ENCODE results near the gene DBX1. TPM values are rescaled to one million over a fixed set of nuclear protein-coding genes. Genes with fewer than 3 reads are reported as not detected.
A peak's percentile ranks its signal among the peaks of the same experiment; 100 is the strongest.

DBX1 gene
- total RNA-seq, 8 experiments from 2014 or later: 0.16 to 1.4 TPM; not detected in 6

GRCh38 chr11:20192151-20192550 is 31.9 kb upstream of the DBX1 start:
- in situ Hi-C loops (cut with MboI; ENCODE audit: low pct_unique_long_range_greater_than_20kb in 2 of 9, low sequenced_read_pairs in 9 of 9, unreplicated experiment in 9 of 9): no loop called here
- peaks cover 0 to 22% of the 10 kb centered on the region in 2 donors for H3K4me1 ChIP-seq (replicated peaks in 1 of 2)
- WGBS, 10 experiments: 43 to 100% (median 92%) methylated on average over 1 to 2 of the region's 2 CpGs; no CpG with 5 or more reads in 4 of the 10 experiments
- no peak overlapping the region for H3K27ac ChIP-seq
- H3K4me3 ChIP-seq: no peak overlapping the region
- no peak for ATAC-seq (replicated peaks in 6 of 8)

GRCh38 chr11:20178976-20179375 is 18.7 kb upstream of the DBX1 start:
- Histone ChIP-seq H3K4me3 (no peak overlapping the region), H3K4me1 (replicated peaks in 1 of 2) (peaks cover 0 to 12% of the 10 kb centered on the region in 2 donors), H3K27ac (no peak overlapping the region)
- ATAC-seq (replicated peaks in 6 of 8): no peak
- 50 to 100% (median 100%) methylated on average over 1 to 2 of the region's 2 CpGs; no CpG with 5 or more reads in 3 of the 10 experiments for WGBS, 10 experiments
- in situ Hi-C loops (cut with MboI; ENCODE audit: low pct_unique_long_range_greater_than_20kb in 2 of 9, low sequenced_read_pairs in 9 of 9, unreplicated experiment in 9 of 9): no loop called here

- Histone ChIP-seq H3K4me3 (no peak overlapping the region), H3K27ac (no peak overlapping the region), H3K4me1 (replicated peaks in 1 of 2) (peaks cover 0 to 12% of the 10 kb centered on the region in 2 donors)
- ATAC-seq (replicated peaks in 6 of 8): no peak
- in situ Hi-C loops (cut with MboI; ENCODE audit: low pct_unique_long_range_greater_than_20kb in 2 of 9, low sequenced_read_pairs in 9 of 9, unreplicated experiment in 9 of 9): no loop called here
- 11 to 100% (median 74%) methylated on average over 2 to 6 of the region's 7 CpGs for WGBS, 10 experiments
Observed at GRCh38 chr11:20177136-20177535, 16.9 kb upstream of the DBX1 start.

GRCh38 chr11:20172721-20173447 is 12.6 kb upstream of the DBX1 start:
- Histone ChIP-seq H3K27ac (no peak overlapping the region), H3K4me1 (replicated peaks in 1 of 2) (peaks cover 0 to 7% of the 10 kb centered on the region in 2 donors), H3K4me3 (no peak overlapping the region)
- ATAC-seq (replicated peaks in 6 of 8): no peak
- 0 to 100% (median 70%) methylated on average over 1 to 5 of the region's 5 CpGs; no CpG with 5 or more reads in 1 of the 10 experiments for WGBS, 10 experiments
- in situ Hi-C loops (cut with MboI; ENCODE audit: low pct_unique_long_range_greater_than_20kb in 2 of 9, low sequenced_read_pairs in 9 of 9, unreplicated experiment in 9 of 9): loop anchor here in 1 of 9 experiments (25.0 kb wide), 1 partner anchor 164 kb away; no protein-coding TSS in a partner anchor

GRCh38 chr11:20163783-20164481 is 3.7 kb upstream of the DBX1 start:
- in situ Hi-C loops (cut with MboI; ENCODE audit: low pct_unique_long_range_greater_than_20kb in 2 of 9, low sequenced_read_pairs in 9 of 9, unreplicated experiment in 9 of 9): loop anchor here in 1 of 9 experiments (25.0 kb wide), 1 partner anchor 173 kb away; no protein-coding TSS in a partner anchor
- peak overlapping the region in 4 of 5 donors; percentile 14 to 27 (median 22) for H3K4me3 ChIP-seq

GRCh38 chr11:20162824-20163782 is 2.8 kb upstream of the DBX1 start:
- peaks cover 8 to 18% of the 10 kb centered on the region in 2 donors for H3K4me1 ChIP-seq (replicated peaks in 1 of 2)
- in situ Hi-C loops (cut with MboI; ENCODE audit: low pct_unique_long_range_greater_than_20kb in 2 of 9, low sequenced_read_pairs in 9 of 9, unreplicated experiment in 9 of 9): loop anchor here in 1 of 9 experiments (25.0 kb wide), 1 partner anchor 174 kb away; no protein-coding TSS in a partner anchor
- H3K27ac ChIP-seq: no peak overlapping the region
- peak overlapping the region in 4 of 5 donors; percentile 14 to 27 (median 22) for H3K4me3 ChIP-seq
- ATAC-seq (replicated peaks in 6 of 8): peak; percentile 45 to 87 (median 77)
- WGBS, 10 experiments: 0 to 7% (median 1%) methylated on average over 1 to 37 of the region's 61 CpGs

More at GRCh38 chr11:20163783-20164481, 3.7 kb upstream of the DBX1 start:
- Histone ChIP-seq H3K4me1 (replicated peaks in 1 of 2) (peaks cover 8 to 18% of the 10 kb centered on the region in 2 donors), H3K27ac (no peak overlapping the region)
- ATAC-seq (replicated peaks in 6 of 8): peak in 4 of 8 experiments; percentile 16 to 28 (median 23)
- WGBS, 10 experiments: 0 to 37% (median 14%) methylated on average over 2 to 8 of the region's 26 CpGs

- no peak overlapping the region for H3K27ac ChIP-seq
- no peak for ATAC-seq (replicated peaks in 6 of 8)
- WGBS, 10 experiments: 0 to 26% (median 5%) methylated on average over 4 to 16 of the region's 24 CpGs
- in situ Hi-C loops (cut with MboI; ENCODE audit: low pct_unique_long_range_greater_than_20kb in 2 of 9, low sequenced_read_pairs in 9 of 9, unreplicated experiment in 9 of 9): loop anchor here in 1 of 9 experiments (25.0 kb wide), 1 partner anchor 175 kb away; no protein-coding TSS in a partner anchor
- no peak overlapping the region for H3K4me3 ChIP-seq
- H3K4me1 ChIP-seq (replicated peaks in 1 of 2): peaks cover 8 to 18% of the 10 kb centered on the region in 2 donors
Observed at GRCh38 chr11:20161923-20162744, 1.9 kb upstream of the DBX1 start.

- H3K4me1 ChIP-seq (replicated peaks in 1 of 2): peaks cover 8 to 18% of the 10 kb centered on the region in 2 donors
- 0 to 32% (median 2%) methylated on average over 1 to 20 of the region's 29 CpGs; no CpG with 5 or more reads in 1 of the 10 experiments for WGBS, 10 experiments
- H3K27ac ChIP-seq: no peak overlapping the region
- in situ Hi-C loops (cut with MboI; ENCODE audit: low pct_unique_long_range_greater_than_20kb in 2 of 9, low sequenced_read_pairs in 9 of 9, unreplicated experiment in 9 of 9): loop anchor here in 1 of 9 experiments (25.0 kb wide), 1 partner anchor 176 kb away; no protein-coding TSS in a partner anchor
- peak in 1 of 8 experiments; percentile 23 for ATAC-seq (replicated peaks in 6 of 8)
- no peak overlapping the region for H3K4me3 ChIP-seq
Observed at GRCh38 chr11:20161230-20161918, 1.1 kb upstream of the DBX1 start.

GRCh38 chr11:20159466-20160381 is 551 bp downstream of the DBX1 start:
- ATAC-seq (replicated peaks in 6 of 8): no peak
- Histone ChIP-seq H3K4me1 (replicated peaks in 1 of 2) (peaks cover 8 to 18% of the 10 kb centered on the region in 2 donors), H3K27ac (no peak overlapping the region), H3K4me3 (no peak overlapping the region)
- WGBS, 10 experiments: 0 to 14% (median 4%) methylated on average over 1 to 19 of the region's 65 CpGs; no CpG with 5 or more reads in 3 of the 10 experiments
- in situ Hi-C loops (cut with MboI; ENCODE audit: low pct_unique_long_range_greater_than_20kb in 2 of 9, low sequenced_read_pairs in 9 of 9, unreplicated experiment in 9 of 9): loop anchor here in 1 of 9 experiments (25.0 kb wide), 1 partner anchor 178 kb away; no protein-coding TSS in a partner anchor

GRCh38 chr11:20158597-20159257 is 1.5 kb downstream of the DBX1 start:
- Histone ChIP-seq H3K4me1 (replicated peaks in 1 of 2) (peaks cover 8 to 15% of the 10 kb centered on the region in 2 donors), H3K4me3 (no peak overlapping the region), H3K27ac (no peak overlapping the region)
- in situ Hi-C loops (cut with MboI; ENCODE audit: low pct_unique_long_range_greater_than_20kb in 2 of 9, low sequenced_read_pairs in 9 of 9, unreplicated experiment in 9 of 9): loop anchor here in 1 of 9 experiments (25.0 kb wide), 1 partner anchor 179 kb away; no protein-coding TSS in a partner anchor
- ATAC-seq (replicated peaks in 6 of 8): peak; percentile 64 to 93 (median 74)
- 0 to 20% (median 4%) methylated on average over 3 to 20 of the region's 33 CpGs; no CpG with 5 or more reads in 3 of the 10 experiments for WGBS, 10 experiments
